A172 (cell line): Measurements from ENCODE around the gene PTPRF. TPM values are rescaled to one million over a fixed set of nuclear protein-coding genes. Genes with fewer than 3 reads are reported as not detected.
"Not testable (repeated sequence)": the region's sequence is repeated elsewhere in the genome, so short reads cannot be mapped to it uniquely, and the experiment has no call there.

Experiments used
- DNase-seq: peaks from one replicate; pipeline ENCODE4 v3.0.0-alpha.2; 2015; ENCODE audit warnings: low spot score
- total RNA-seq: library from RNA; depleted of rRNA; stranded (reverse); fragments of >200 nt; shearing (Covaris generic); gene quantifications from 2 replicates; pipeline ENCODE4 v1.2.3, GENCODE V29; 2014

PTPRF gene
- total RNA-seq, 1 experiment from 2014 or later: 25.2 TPM

GRCh38 chr1:43537423-43538142, 6.9 kb downstream of the PTPRF start:
- DNase-seq: peak; percentile 81

GRCh38 chr1:43538143-43538487, 7.4 kb downstream of the PTPRF start:
- no peak for DNase-seq

- DNase-seq: no peak
Observed at GRCh38 chr1:43538969-43539368, 8.3 kb downstream of the PTPRF start.

GRCh38 chr1:43539726-43540434, 9.2 kb downstream of the PTPRF start:
- DNase-seq: no peak

- DNase-seq: no peak
Observed at GRCh38 chr1:43540653-43541071, 10.0 kb downstream of the PTPRF start.

- no peak for DNase-seq
Observed at GRCh38 chr1:43541141-43541540, 10.5 kb downstream of the PTPRF start.

- no peak for DNase-seq
Observed at GRCh38 chr1:43541721-43542401, 11.2 kb downstream of the PTPRF start.

- no peak for DNase-seq
Observed at GRCh38 chr1:43542527-43543458, 12.1 kb downstream of the PTPRF start.

- no peak for DNase-seq
Observed at GRCh38 chr1:43543567-43543966, 12.9 kb downstream of the PTPRF start.

GRCh38 chr1:43545339-43545694, 14.6 kb downstream of the PTPRF start:
- DNase-seq: no peak

GRCh38 chr1:43545695-43546387, 15.2 kb downstream of the PTPRF start:
- no peak for DNase-seq

GRCh38 chr1:43546388-43547100, 15.9 kb downstream of the PTPRF start:
- no peak for DNase-seq

- DNase-seq: no peak
Observed at GRCh38 chr1:43547538-43548072, 16.9 kb downstream of the PTPRF start.

GRCh38 chr1:43548285-43549271, 17.9 kb downstream of the PTPRF start:
- DNase-seq: no peak

GRCh38 chr1:43549394-43549793, 18.7 kb downstream of the PTPRF start:
- DNase-seq: not testable (repeated sequence)

GRCh38 chr1:43549921-43550597, 19.4 kb downstream of the PTPRF start:
- DNase-seq: no peak

GRCh38 chr1:43550598-43551246, 20.0 kb downstream of the PTPRF start:
- no peak for DNase-seq

- DNase-seq: no peak
Observed at GRCh38 chr1:43551396-43551888, 20.8 kb downstream of the PTPRF start.
